Liver (tissue), 3 donors: ENCODE measurements around the gene MON2.

Source experiments
- HNF4A ChIP-seq, 2 donors: conservative IDR thresholded peaks; 2 replicates each; pipeline ENCODE4 v1.6.1; 2016; ENCODE audit warnings: antibody characterized with exemption in 2 of 2, mild to moderate bottlenecking in 2 of 2
- RAD21 ChIP-seq, 2 donors: IDR thresholded peaks; 2 replicates each; pipeline ENCODE4 v1.6.1; 2016; ENCODE audit warnings: antibody characterized with exemption in 2 of 2, mild to moderate bottlenecking in 2 of 2
- RXRA ChIP-seq, 2 donors: IDR thresholded peaks; 2 replicates each; pipeline ENCODE4 v1.6.1; 2017 to 2018; ENCODE audit warnings: antibody characterized with exemption in 2 of 2, mild to moderate bottlenecking in 1 of 2
- TAF1 ChIP-seq: conservative IDR thresholded peaks from 2 replicates; pipeline ENCODE4 v1.6.1; 2016; ENCODE audit warnings: antibody characterized with exemption, mild to moderate bottlenecking
- ZBTB33 ChIP-seq: IDR thresholded peaks from 2 replicates; pipeline ENCODE4 v1.6.1; 2016; ENCODE audit warnings: antibody characterized with exemption
- TF ChIP-seq, protein P1 (sequence below): fragments of 150-350 bp; IDR thresholded peaks from 2 replicates; pipeline ENCODE4 v1.5.1; 2017; ENCODE audit warnings: improper control_type of control experiment, low read depth, low read length; ENCODE audit not compliant: missing input control
- TF ChIP-seq, protein P2 (sequence below): IDR thresholded peaks from 2 replicates; pipeline ENCODE4 v1.6.1; 2016; ENCODE audit warnings: antibody characterized with exemption
- TF ChIP-seq, protein P3 (sequence below): IDR thresholded peaks from 2 replicates; pipeline ENCODE4 v1.6.1; 2016; ENCODE audit warnings: antibody characterized with exemption, mild to moderate bottlenecking
- donor health status: healthy.
- donor health status: healthy.

- TF ChIP-seq, protein P1, sequence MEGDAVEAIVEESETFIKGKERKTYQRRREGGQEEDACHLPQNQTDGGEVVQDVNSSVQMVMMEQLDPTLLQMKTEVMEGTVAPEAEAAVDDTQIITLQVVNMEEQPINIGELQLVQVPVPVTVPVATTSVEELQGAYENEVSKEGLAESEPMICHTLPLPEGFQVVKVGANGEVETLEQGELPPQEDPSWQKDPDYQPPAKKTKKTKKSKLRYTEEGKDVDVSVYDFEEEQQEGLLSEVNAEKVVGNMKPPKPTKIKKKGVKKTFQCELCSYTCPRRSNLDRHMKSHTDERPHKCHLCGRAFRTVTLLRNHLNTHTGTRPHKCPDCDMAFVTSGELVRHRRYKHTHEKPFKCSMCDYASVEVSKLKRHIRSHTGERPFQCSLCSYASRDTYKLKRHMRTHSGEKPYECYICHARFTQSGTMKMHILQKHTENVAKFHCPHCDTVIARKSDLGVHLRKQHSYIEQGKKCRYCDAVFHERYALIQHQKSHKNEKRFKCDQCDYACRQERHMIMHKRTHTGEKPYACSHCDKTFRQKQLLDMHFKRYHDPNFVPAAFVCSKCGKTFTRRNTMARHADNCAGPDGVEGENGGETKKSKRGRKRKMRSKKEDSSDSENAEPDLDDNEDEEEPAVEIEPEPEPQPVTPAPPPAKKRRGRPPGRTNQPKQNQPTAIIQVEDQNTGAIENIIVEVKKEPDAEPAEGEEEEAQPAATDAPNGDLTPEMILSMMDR = no peak
- TF ChIP-seq HNF4A (conservative IDR thresholded peaks at IDR 0.05) (no peak), ZBTB33 (no peak), RAD21 (IDR thresholded peaks at IDR 0.05) (no peak), RXRA (IDR thresholded peaks at IDR 0.05) (no peak), TAF1 (no peak)
- TF ChIP-seq, protein P2, sequence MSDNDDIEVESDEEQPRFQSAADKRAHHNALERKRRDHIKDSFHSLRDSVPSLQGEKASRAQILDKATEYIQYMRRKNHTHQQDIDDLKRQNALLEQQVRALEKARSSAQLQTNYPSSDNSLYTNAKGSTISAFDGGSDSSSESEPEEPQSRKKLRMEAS = no peak
- TF ChIP-seq, protein P3, sequence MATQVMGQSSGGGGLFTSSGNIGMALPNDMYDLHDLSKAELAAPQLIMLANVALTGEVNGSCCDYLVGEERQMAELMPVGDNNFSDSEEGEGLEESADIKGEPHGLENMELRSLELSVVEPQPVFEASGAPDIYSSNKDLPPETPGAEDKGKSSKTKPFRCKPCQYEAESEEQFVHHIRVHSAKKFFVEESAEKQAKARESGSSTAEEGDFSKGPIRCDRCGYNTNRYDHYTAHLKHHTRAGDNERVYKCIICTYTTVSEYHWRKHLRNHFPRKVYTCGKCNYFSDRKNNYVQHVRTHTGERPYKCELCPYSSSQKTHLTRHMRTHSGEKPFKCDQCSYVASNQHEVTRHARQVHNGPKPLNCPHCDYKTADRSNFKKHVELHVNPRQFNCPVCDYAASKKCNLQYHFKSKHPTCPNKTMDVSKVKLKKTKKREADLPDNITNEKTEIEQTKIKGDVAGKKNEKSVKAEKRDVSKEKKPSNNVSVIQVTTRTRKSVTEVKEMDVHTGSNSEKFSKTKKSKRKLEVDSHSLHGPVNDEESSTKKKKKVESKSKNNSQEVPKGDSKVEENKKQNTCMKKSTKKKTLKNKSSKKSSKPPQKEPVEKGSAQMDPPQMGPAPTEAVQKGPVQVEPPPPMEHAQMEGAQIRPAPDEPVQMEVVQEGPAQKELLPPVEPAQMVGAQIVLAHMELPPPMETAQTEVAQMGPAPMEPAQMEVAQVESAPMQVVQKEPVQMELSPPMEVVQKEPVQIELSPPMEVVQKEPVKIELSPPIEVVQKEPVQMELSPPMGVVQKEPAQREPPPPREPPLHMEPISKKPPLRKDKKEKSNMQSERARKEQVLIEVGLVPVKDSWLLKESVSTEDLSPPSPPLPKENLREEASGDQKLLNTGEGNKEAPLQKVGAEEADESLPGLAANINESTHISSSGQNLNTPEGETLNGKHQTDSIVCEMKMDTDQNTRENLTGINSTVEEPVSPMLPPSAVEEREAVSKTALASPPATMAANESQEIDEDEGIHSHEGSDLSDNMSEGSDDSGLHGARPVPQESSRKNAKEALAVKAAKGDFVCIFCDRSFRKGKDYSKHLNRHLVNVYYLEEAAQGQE = no peak
Measured at GRCh38 chr12:62586850-62587249, 120.2 kb downstream of the MON2 start.
